Measurements from ENCODE around the gene CD47. TPM values are rescaled to one million over a fixed set of nuclear protein-coding genes. Genes with fewer than 3 reads are reported as not detected.
A peak's percentile ranks its signal among the peaks of the same experiment; 100 is the strongest.

CD47 gene
- total and polyA plus RNA-seq, 2 donors (not counting 1 experiment from before 2014, with no cell fraction given), result 86.4 to 259 TPM

DNA sequence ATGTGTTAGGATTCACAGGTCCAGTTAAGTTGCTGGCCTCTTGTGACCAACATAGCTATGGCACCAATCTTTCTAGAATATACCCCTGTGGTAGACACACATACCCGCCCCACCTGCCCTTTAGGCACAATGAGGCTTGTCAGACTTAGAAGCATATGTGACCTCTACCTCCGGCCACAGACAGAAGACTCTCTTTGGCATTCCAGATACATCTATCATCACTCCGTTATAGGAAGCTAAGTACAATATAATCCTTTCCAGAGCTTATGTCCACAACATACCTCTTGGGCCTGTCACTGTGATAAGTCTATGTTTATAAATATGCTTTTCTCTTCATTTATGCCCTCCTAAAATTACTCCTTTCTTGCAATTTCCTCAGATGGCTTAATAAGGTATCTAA, 39.8 kb downstream of the CD47 start:
- no peaks in the 10 kb centered on the region for H3K9me3 ChIP-seq (ENCODE audit: control extremely low read depth in 1 of 3, control insufficient read depth in 2 of 3, insufficient read depth in 1 of 3, low read length in 2 of 3)
- WGBS (ENCODE audit: insufficient coverage), result 94% methylated on average over 2 of the region's 3 CpGs
- H3K27ac ChIP-seq (ENCODE audit: low read length in 2 of 2), result peak overlapping the region in 1 of 2 donors; percentile 26
- TF ChIP-seq, protein P1, sequence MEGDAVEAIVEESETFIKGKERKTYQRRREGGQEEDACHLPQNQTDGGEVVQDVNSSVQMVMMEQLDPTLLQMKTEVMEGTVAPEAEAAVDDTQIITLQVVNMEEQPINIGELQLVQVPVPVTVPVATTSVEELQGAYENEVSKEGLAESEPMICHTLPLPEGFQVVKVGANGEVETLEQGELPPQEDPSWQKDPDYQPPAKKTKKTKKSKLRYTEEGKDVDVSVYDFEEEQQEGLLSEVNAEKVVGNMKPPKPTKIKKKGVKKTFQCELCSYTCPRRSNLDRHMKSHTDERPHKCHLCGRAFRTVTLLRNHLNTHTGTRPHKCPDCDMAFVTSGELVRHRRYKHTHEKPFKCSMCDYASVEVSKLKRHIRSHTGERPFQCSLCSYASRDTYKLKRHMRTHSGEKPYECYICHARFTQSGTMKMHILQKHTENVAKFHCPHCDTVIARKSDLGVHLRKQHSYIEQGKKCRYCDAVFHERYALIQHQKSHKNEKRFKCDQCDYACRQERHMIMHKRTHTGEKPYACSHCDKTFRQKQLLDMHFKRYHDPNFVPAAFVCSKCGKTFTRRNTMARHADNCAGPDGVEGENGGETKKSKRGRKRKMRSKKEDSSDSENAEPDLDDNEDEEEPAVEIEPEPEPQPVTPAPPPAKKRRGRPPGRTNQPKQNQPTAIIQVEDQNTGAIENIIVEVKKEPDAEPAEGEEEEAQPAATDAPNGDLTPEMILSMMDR (IDR thresholded peaks at IDR 0.05), result no peak
- TF ChIP-seq EZH2 (IDR thresholded peaks at IDR 0.05; ENCODE audit: borderline replicate concordance, insufficient read depth, low read depth, low read length, poor library complexity, severe bottlenecking), result no peak
- no peak overlapping the region for H3K27ac Mint-ChIP-seq
- peaks cover 26 to 79% of the 10 kb centered on the region in 2 experiments for H3K36me3 ChIP-seq (replicated peaks in 1 of 2; ENCODE audit: control extremely low read depth in 1 of 2, control insufficient read depth in 1 of 2, extremely low read depth in 1 of 2, insufficient read depth in 2 of 2, low read length in 1 of 2)
- H2AFZ ChIP-seq (ENCODE audit: insufficient read depth, low read depth, low read length, poor library complexity, severe bottlenecking), result no peak overlapping the region
- POLR2A ChIA-PET, result no interaction called here
- no peaks in the 10 kb centered on the region for H3K27me3 ChIP-seq (replicated peaks in 1 of 4; ENCODE audit: control extremely low read depth in 1 of 4, control insufficient read depth in 3 of 4, insufficient read depth in 4 of 4, low read length in 3 of 4)
- no peak overlapping the region for H3K4me3 Mint-ChIP-seq
- H3K4me1 ChIP-seq (ENCODE audit: control insufficient read depth in 2 of 2, insufficient read depth in 2 of 2, low read length in 2 of 2), result peaks cover 12 to 15% of the 10 kb centered on the region in 2 donors
- H3K4me3 ChIP-seq (ENCODE audit: control extremely low read depth in 1 of 5, extremely low read depth in 1 of 5, insufficient read depth in 1 of 5, low read depth in 2 of 5, low read length in 4 of 5), result no peak overlapping the region
- DNase-seq (no peak), ATAC-seq (ENCODE audit: low read depth) (no peak)
- peaks cover 18% of the 10 kb centered on the region for H4K20me1 ChIP-seq (ENCODE audit: control insufficient read depth, insufficient read depth, low read length, poor library complexity, severe bottlenecking)
- peaks cover 30% of the 10 kb centered on the region for H3K79me2 ChIP-seq (ENCODE audit: control insufficient read depth, insufficient read depth, low read length)
- CTCF ChIA-PET, result no interaction called here
- H3K27me3 Mint-ChIP-seq, result no peaks in the 10 kb centered on the region
- H3K9ac ChIP-seq (ENCODE audit: low read length), result no peak overlapping the region
- no peaks in the 10 kb centered on the region for H3K9me3 Mint-ChIP-seq (ENCODE audit: insufficient read depth)
- intact Hi-C loops (cut with micrococcal nuclease), result no loop called here
- peaks cover 40% of the 10 kb centered on the region for H3K4me1 Mint-ChIP-seq
- H3K4me2 ChIP-seq (replicated peaks; ENCODE audit: low read depth, low read length, poor library complexity, severe bottlenecking), result no peak overlapping the region

GRCh38 chr3:108047987-108048386, 42.8 kb downstream of the CD47 start:
- Histone ChIP-seq H2AFZ (ENCODE audit: insufficient read depth, low read depth, low read length, poor library complexity, severe bottlenecking) (no peak overlapping the region), H3K4me3 (ENCODE audit: control extremely low read depth in 1 of 5, extremely low read depth in 1 of 5, insufficient read depth in 1 of 5, low read depth in 2 of 5, low read length in 4 of 5) (no peak overlapping the region), H3K4me2 (replicated peaks; ENCODE audit: low read depth, low read length, poor library complexity, severe bottlenecking) (no peak overlapping the region), H3K36me3 (replicated peaks in 1 of 2; ENCODE audit: control extremely low read depth in 1 of 2, control insufficient read depth in 1 of 2, extremely low read depth in 1 of 2, insufficient read depth in 2 of 2, low read length in 1 of 2) (peaks cover 16 to 77% of the 10 kb centered on the region in 2 experiments), H3K4me1 (ENCODE audit: control insufficient read depth in 2 of 2, insufficient read depth in 2 of 2, low read length in 2 of 2) (no peaks in the 10 kb centered on the region), H3K79me2 (ENCODE audit: control insufficient read depth, insufficient read depth, low read length) (peaks cover 16% of the 10 kb centered on the region), H3K27me3 (replicated peaks in 1 of 4; ENCODE audit: control extremely low read depth in 1 of 4, control insufficient read depth in 3 of 4, insufficient read depth in 4 of 4, low read length in 3 of 4) (no peaks in the 10 kb centered on the region), H3K9ac (ENCODE audit: low read length) (no peak overlapping the region), H3K9me3 (ENCODE audit: control extremely low read depth in 1 of 3, control insufficient read depth in 2 of 3, insufficient read depth in 1 of 3, low read length in 2 of 3) (no peaks in the 10 kb centered on the region), H3K27ac (ENCODE audit: low read length in 2 of 2) (peak overlapping the region in 1 of 2 donors; percentile 61), H4K20me1 (ENCODE audit: control insufficient read depth, insufficient read depth, low read length, poor library complexity, severe bottlenecking) (peaks cover 7% of the 10 kb centered on the region)
- ATAC-seq (ENCODE audit: low read depth), result no peak
- no peaks in the 10 kb centered on the region for H3K27me3 Mint-ChIP-seq
- no peak for DNase-seq
- no peak overlapping the region for H3K4me3 Mint-ChIP-seq
- WGBS (ENCODE audit: insufficient coverage), result no CpG with 5 or more reads among the region's 1 CpG
- peak overlapping the region; percentile 6 for H3K27ac Mint-ChIP-seq
- ChIA-PET CTCF (interaction anchor here (0.7 to 1.8 kb wide), 3 partner anchors 11 to 274 kb away, joined by 3 to 4 read pairs (median 4); no protein-coding TSS in a partner anchor), POLR2A (no interaction called here)
- intact Hi-C loops (cut with micrococcal nuclease), result no loop called here
- peaks cover 22% of the 10 kb centered on the region for H3K4me1 Mint-ChIP-seq
- TF ChIP-seq, protein P1 (IDR thresholded peaks at IDR 0.05), result no peak
- TF ChIP-seq EZH2 (IDR thresholded peaks at IDR 0.05; ENCODE audit: borderline replicate concordance, insufficient read depth, low read depth, low read length, poor library complexity, severe bottlenecking), result no peak
- H3K9me3 Mint-ChIP-seq (ENCODE audit: insufficient read depth), result no peaks in the 10 kb centered on the region
